Stimulated activated memory B cell treated with anti-CD40 and anti-IgM and Interleukin-4, amounts not matched to agents 10 μg/mL and 1 μg/mL and 100 μg/mL, for 72 hours (primary cell): ENCODE results near the gene PGGT1B.
"Not testable (repeated sequence)": the region's sequence is repeated elsewhere in the genome, so short reads cannot be mapped to it uniquely, and the experiment has no call there.

Experiments used
- ATAC-seq: fragments of 150-1000 bp; cut with Tn5 transposase; 2 replicates; pipeline ENCODE4 v1.10.0; 2021
- H3K27ac Mint-ChIP-seq: one replicate; pipeline ENCODE4 v1.8.0; 2022; ENCODE audit warnings: mild to moderate bottlenecking, mixed read lengths
- H3K27me3 Mint-ChIP-seq: one replicate; pipeline ENCODE4 v1.8.0; 2022; ENCODE audit warnings: mixed read lengths
- H3K36me3 Mint-ChIP-seq: one replicate; pipeline ENCODE4 v1.8.0; 2022; ENCODE audit warnings: mixed read lengths
- H3K4me1 Mint-ChIP-seq: one replicate; pipeline ENCODE4 v1.8.0; 2022; ENCODE audit warnings: mixed read lengths
- H3K4me3 Mint-ChIP-seq: one replicate; pipeline ENCODE4 v1.8.0; 2022; ENCODE audit warnings: mild to moderate bottlenecking, moderate library complexity, mixed read lengths
- H3K9me3 Mint-ChIP-seq: one replicate; pipeline ENCODE4 v1.8.0; 2022; ENCODE audit warnings: mixed read lengths

Gene PGGT1B

GRCh38 chr5:115272297-115272958 lies 9.8 kb upstream of the PGGT1B start:
- Mint-ChIP-seq H3K4me1 (peaks cover 28% of the 10 kb centered on the region), H3K27ac (peak overlapping the region; percentile 33), H3K9me3 (no peaks in the 10 kb centered on the region), H3K27me3 (no peaks in the 10 kb centered on the region), H3K36me3 (peaks cover 9% of the 10 kb centered on the region), H3K4me3 (no peak overlapping the region)
- ATAC-seq, result no peak

DNA sequence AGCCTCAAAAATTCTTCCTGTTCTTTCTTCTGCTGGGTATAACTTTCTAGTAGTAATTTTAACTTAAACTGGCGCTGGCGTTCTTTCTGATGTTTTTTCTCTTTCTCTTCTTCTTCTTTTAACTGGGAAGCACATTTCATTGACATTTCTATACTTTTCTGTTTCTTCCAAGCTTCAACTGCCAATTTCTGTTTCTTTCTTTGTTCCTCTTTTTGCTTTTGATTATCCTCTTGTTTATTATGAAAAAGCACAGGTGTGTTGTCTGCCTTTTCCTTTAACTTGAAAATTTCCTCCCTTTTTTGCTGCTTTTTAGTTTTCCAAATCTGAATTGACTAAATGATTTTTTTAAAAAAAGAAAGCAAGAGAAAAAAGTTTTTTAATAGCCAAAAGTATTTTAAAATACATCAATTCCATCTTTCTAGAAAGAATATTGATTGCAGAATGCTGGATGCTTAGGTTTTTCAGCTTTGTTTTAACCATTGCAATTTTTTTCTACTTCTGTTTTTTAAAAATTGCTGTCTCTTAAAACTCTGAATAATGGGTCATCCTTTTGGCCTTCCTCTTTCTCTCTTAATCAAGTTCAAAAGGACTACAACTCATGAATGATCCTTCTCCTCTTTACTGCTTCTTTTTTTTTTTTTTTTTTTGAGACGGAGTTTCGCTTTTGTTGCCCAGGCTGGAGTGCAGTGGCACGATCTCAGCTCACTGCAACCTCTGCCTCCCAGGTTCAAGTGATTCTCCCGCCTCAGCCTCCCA lies 8.8 kb upstream of the PGGT1B start:
- H3K4me1 Mint-ChIP-seq, result peaks cover 28% of the 10 kb centered on the region
- H3K27me3 Mint-ChIP-seq, result no peaks in the 10 kb centered on the region
- peaks cover 9% of the 10 kb centered on the region for H3K36me3 Mint-ChIP-seq
- peak overlapping the region; percentile 18 for H3K4me3 Mint-ChIP-seq
- ATAC-seq, result no peak
- H3K27ac Mint-ChIP-seq, result peak overlapping the region; percentile 27
- no peaks in the 10 kb centered on the region for H3K9me3 Mint-ChIP-seq

- H3K9me3 Mint-ChIP-seq, result no peaks in the 10 kb centered on the region
- ATAC-seq, result no peak
- peaks cover 22% of the 10 kb centered on the region for H3K4me1 Mint-ChIP-seq
- H3K27ac Mint-ChIP-seq, result no peak overlapping the region
- no peak overlapping the region for H3K4me3 Mint-ChIP-seq
- H3K27me3 Mint-ChIP-seq, result no peaks in the 10 kb centered on the region
- H3K36me3 Mint-ChIP-seq, result no peaks in the 10 kb centered on the region
These were observed 4.9 kb upstream of the PGGT1B start for GRCh38 chr5:115267617-115268016.

DNA sequence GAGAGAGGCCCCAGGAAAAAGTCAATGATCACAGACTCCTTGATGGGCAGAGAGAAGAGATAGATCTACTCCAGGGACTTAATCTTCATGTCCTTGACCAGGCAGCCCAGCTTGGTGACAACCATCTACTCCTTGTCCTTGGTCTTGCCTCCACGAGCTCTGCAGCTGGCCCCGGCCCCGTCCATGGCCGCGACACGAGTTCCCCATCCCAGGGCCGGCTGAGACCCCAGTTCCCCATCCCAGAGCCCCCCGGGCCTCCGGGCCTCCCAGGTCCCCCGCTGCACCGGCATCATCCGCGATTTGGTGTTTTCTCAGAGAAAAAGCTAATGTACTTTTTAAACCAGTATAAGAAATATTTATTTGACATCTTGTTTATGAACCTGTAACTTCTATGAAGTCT lies 2.5 kb upstream of the PGGT1B start:
- ATAC-seq, result no peak
- Mint-ChIP-seq H3K4me1 (peaks cover 23% of the 10 kb centered on the region), H3K27me3 (no peaks in the 10 kb centered on the region), H3K27ac (no peak overlapping the region), H3K9me3 (no peaks in the 10 kb centered on the region), H3K36me3 (no peaks in the 10 kb centered on the region), H3K4me3 (no peak overlapping the region)

DNA sequence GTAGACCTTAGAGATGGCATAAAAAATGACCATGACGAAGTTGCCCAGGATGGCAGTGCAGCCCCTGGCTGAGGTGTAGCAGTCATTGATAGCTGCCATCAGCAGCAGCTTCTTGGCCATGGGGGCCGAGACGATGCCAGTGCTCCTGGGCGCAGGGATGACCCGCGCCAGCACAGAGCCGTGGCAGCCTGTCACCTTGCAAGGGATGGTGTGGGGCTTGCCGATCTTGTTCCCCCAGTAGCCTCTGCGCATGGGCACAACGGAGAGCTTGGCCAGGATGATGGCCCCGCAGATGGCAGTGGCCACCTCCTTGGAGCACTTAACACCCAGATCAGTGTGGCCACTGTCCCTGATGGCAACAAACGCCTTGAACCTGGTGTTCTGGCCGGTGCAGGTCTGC lies 2.1 kb upstream of the PGGT1B start:
- no peak for ATAC-seq
- H3K4me3 Mint-ChIP-seq, result no peak overlapping the region
- no peaks in the 10 kb centered on the region for H3K27me3 Mint-ChIP-seq

DNA sequence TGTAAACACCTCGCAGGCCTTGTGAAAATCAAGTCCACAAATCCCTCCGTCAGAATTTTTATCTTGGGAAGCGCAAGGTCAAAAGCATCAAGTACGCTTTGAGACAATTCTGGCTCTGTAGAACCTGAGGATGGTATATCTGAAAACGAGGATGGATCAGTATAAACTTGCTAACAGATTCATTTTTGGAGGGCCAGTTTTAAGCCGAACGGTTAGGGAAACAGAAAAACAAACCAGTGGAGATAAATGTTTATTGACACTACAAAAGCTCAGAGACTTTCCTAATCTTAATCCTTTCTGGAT lies 352 bp upstream of the PGGT1B start:
- ATAC-seq, result no peak
- Mint-ChIP-seq H3K27me3 (no peaks in the 10 kb centered on the region), H3K36me3 (no peaks in the 10 kb centered on the region), H3K9me3 (no peaks in the 10 kb centered on the region), H3K27ac (peak overlapping the region; percentile 100), H3K4me3 (peak overlapping the region; percentile 80), H3K4me1 (peaks cover 45% of the 10 kb centered on the region)

More for the DNA sequence above, 2.1 kb upstream of the PGGT1B start:
- Mint-ChIP-seq H3K4me1 (peaks cover 27% of the 10 kb centered on the region), H3K9me3 (no peaks in the 10 kb centered on the region), H3K27ac (no peak overlapping the region), H3K36me3 (no peaks in the 10 kb centered on the region)

- Mint-ChIP-seq H3K27ac (peak overlapping the region; percentile 100), H3K27me3 (no peaks in the 10 kb centered on the region), H3K36me3 (no peaks in the 10 kb centered on the region), H3K9me3 (no peaks in the 10 kb centered on the region), H3K4me1 (peaks cover 49% of the 10 kb centered on the region), H3K4me3 (peak overlapping the region; percentile 80)
- ATAC-seq, result peak; percentile 62
These were observed 711 bp downstream of the PGGT1B start for GRCh38 chr5:115262011-115262320.

GRCh38 chr5:115260248-115260647 lies 2.4 kb downstream of the PGGT1B start:
- Mint-ChIP-seq H3K4me1 (peaks cover 65% of the 10 kb centered on the region), H3K27ac (no peak overlapping the region), H3K4me3 (no peak overlapping the region), H3K36me3 (peaks cover 10% of the 10 kb centered on the region), H3K9me3 (no peaks in the 10 kb centered on the region), H3K27me3 (no peaks in the 10 kb centered on the region)
- no peak for ATAC-seq

GRCh38 chr5:115257981-115258380 lies 4.7 kb downstream of the PGGT1B start:
- Mint-ChIP-seq H3K4me3 (no peak overlapping the region), H3K36me3 (peaks cover 10% of the 10 kb centered on the region), H3K27ac (no peak overlapping the region), H3K9me3 (no peaks in the 10 kb centered on the region), H3K27me3 (no peaks in the 10 kb centered on the region), H3K4me1 (peaks cover 76% of the 10 kb centered on the region)
- no peak for ATAC-seq

DNA sequence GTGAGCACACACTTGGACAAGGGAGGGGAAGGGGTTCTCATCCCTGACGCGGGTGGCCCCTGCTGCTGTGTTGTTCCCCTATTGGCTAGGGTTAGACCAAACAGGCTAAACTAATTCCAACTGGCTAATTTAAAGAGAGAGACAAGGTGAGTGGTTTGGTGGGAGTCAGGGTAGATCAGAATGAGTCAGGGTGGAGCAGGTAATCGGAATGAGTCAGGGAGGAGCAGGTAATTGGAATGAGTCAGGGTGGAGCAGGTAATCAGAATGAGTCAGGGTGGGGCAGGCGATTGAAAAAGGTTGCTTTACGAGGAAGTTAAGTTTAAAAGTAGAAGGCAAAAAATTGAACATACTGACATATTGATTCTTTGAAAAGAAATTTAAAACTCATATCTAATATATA lies 13.3 kb downstream of the PGGT1B start:
- H3K4me3 Mint-ChIP-seq, H3K9me3 Mint-ChIP-seq, ATAC-seq, H3K27me3 Mint-ChIP-seq: not testable (repeated sequence)
- Mint-ChIP-seq H3K4me1 (peaks cover 29% of the 10 kb centered on the region), H3K36me3 (peaks cover 22% of the 10 kb centered on the region), H3K27ac (peak overlapping the region; percentile 36)

GRCh38 chr5:115246361-115246991 lies 16.2 kb downstream of the PGGT1B start:
- peaks cover 35% of the 10 kb centered on the region for H3K4me1 Mint-ChIP-seq
- peaks cover 22% of the 10 kb centered on the region for H3K36me3 Mint-ChIP-seq
- no peak overlapping the region for H3K27ac Mint-ChIP-seq
- H3K27me3 Mint-ChIP-seq, result no peaks in the 10 kb centered on the region
- no peak for ATAC-seq
- no peak overlapping the region for H3K4me3 Mint-ChIP-seq
- peaks cover 3% of the 10 kb centered on the region for H3K9me3 Mint-ChIP-seq

- H3K9me3 Mint-ChIP-seq, result no peaks in the 10 kb centered on the region
- H3K27ac Mint-ChIP-seq, result no peak overlapping the region
- ATAC-seq, result no peak
These were observed 19.3 kb downstream of the PGGT1B start for GRCh38 chr5:115243412-115243811.

GRCh38 chr5:115241881-115242642 lies 20.6 kb downstream of the PGGT1B start:
- Mint-ChIP-seq H3K4me1 (peaks cover 13% of the 10 kb centered on the region), H3K4me3 (no peak overlapping the region), H3K36me3 (peaks cover 19% of the 10 kb centered on the region), H3K27ac (no peak overlapping the region), H3K9me3 (no peaks in the 10 kb centered on the region), H3K27me3 (no peaks in the 10 kb centered on the region)
- no peak for ATAC-seq

More at GRCh38 chr5:115243412-115243811, 19.3 kb downstream of the PGGT1B start:
- no peaks in the 10 kb centered on the region for H3K27me3 Mint-ChIP-seq
- peaks cover 14% of the 10 kb centered on the region for H3K36me3 Mint-ChIP-seq
- no peak overlapping the region for H3K4me3 Mint-ChIP-seq
- H3K4me1 Mint-ChIP-seq, result peaks cover 13% of the 10 kb centered on the region

GRCh38 chr5:115237066-115237465 lies 25.6 kb downstream of the PGGT1B start:
- Mint-ChIP-seq H3K27ac (no peak overlapping the region), H3K36me3 (peaks cover 41% of the 10 kb centered on the region)
- no peak for ATAC-seq

GRCh38 chr5:115236599-115236998 lies 26.1 kb downstream of the PGGT1B start:
- H3K36me3 Mint-ChIP-seq, result peaks cover 46% of the 10 kb centered on the region
- no peaks in the 10 kb centered on the region for H3K27me3 Mint-ChIP-seq
- H3K9me3 Mint-ChIP-seq, result no peaks in the 10 kb centered on the region
- no peak for ATAC-seq
- no peak overlapping the region for H3K4me3 Mint-ChIP-seq
- H3K27ac Mint-ChIP-seq, result no peak overlapping the region
- peaks cover 2% of the 10 kb centered on the region for H3K4me1 Mint-ChIP-seq

More at GRCh38 chr5:115237066-115237465, 25.6 kb downstream of the PGGT1B start:
- H3K27me3 Mint-ChIP-seq, result no peaks in the 10 kb centered on the region
- peaks cover 6% of the 10 kb centered on the region for H3K4me1 Mint-ChIP-seq
- no peaks in the 10 kb centered on the region for H3K9me3 Mint-ChIP-seq
- H3K4me3 Mint-ChIP-seq, result no peak overlapping the region
